Kidney capillary endothelial cell (primary cell): ENCODE data around the gene IL15RA.
"Not testable (repeated sequence)": the region's sequence is repeated elsewhere in the genome, so short reads cannot be mapped to it uniquely, and the experiment has no call there.

Source experiments
- DNase-seq: peaks from one replicate; pipeline ENCODE4 v3.0.0-alpha.2; 2018; ENCODE audit warnings: low spot score

The IL15RA gene

GRCh38 chr10:5970066-5970465 is 7.3 kb downstream of the IL15RA start:
- DNase-seq, result no peak

DNA sequence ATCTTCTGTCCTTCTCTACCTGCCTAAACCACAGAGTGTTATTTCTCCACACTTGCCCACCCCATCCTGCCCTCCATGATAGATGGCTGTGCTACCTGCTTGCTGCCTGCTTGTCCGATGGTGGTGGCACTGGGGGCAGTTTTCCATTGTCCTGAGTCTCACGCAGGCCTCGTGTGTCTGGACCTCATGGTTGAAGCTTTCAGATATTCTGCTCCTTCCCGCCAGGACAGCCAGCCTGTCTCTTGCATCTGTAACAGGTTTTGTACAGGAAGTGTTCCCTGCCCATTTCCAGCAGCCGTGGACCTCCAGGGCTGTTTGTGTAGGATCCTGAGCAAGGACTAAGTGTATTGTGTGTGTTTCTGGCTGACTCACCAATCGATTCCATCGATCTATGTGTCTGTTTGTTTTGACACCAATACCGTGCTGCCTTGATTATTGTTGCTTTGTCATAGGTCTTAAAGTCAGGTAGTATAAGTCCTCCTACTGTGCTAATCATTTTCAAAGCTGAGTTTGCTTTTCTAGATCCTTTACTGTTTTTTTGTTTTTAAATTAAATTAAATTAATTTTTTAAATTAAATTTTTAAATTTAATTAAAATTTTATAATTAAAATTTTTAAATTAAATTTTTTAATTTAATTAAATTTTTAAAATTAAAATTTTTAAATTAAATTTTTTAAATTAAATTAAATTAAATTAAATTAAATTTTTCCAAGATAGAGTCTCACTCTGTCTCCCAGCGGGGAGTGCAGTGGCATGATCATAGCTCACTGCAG is 8.5 kb downstream of the IL15RA start:
- DNase-seq, result no peak

DNA sequence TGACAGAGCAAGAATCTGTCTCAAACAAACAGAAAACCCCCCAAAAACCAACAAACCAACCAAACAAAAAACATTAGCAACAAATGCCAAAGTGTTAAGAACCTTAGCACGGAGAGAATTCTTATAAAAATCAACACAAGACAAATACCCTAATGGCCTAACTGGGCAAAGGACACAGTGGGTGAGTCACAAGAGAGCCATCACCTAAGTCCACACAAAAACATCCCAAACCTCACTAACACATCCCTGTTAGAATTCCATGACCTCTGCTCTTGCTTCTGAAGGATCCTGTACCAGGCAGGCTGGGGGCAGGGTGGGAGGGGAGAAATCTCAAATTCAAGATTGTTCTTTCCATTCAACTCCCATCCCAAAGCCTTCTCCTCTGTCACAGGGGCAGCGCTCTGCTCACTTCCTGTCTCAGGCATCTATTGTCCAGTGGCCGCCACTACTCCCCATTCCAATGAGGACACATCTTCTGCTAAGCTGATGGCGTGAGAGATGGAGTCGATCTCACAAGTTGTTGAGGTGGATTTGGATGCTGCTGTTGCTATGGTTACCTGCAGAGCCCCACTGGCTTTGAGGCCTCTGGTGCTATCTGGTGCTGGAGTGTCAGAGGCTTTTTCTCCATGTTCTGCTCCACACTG is 9.2 kb downstream of the IL15RA start:
- no peak for DNase-seq

DNA sequence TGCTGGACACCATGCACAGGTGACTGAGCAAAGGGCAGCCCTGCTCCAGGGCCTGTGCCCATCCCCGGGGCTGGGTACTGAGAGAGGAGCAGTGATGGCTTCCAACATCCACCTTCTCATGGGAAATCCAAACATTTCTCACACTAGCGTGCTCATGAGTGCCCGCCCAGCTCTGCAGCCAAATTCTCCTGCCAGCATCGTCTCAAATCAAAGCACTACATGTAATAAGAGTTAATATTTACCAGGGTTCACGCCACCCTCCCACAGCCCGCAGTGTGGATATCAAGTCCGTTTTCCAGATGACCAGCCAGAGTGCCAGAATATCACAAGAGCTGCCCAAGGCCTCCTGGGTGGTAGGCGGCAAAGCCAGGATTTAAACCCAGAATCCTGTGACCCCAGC is 12.1 kb downstream of the IL15RA start:
- no peak for DNase-seq

DNA sequence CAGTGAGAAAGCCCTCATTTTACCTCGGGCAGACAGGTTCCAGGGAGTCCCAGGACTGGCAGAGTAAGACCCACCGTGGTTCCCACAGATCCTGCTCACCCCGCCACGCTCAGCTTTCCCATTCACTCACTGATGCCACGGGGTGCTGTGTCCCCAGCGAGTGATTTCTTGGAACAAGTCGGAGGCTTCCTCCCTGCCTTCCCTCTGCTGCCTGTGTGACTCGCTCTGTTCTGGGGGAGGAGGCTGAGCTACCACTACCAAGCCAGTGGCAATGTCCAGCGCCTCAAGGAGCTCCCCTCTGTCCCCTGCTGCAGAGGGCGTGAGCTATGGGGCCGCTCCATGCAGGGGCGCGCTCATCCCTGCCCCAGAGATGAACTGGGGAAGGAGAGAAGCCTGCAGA is 12.6 kb downstream of the IL15RA start:
- no peak for DNase-seq

GRCh38 chr10:5963591-5963990 is 13.8 kb downstream of the IL15RA start:
- DNase-seq, result no peak

- DNase-seq, result no peak
These were observed 14.3 kb downstream of the IL15RA start for GRCh38 chr10:5963071-5963470.

GRCh38 chr10:5962358-5962940 is 14.9 kb downstream of the IL15RA start:
- DNase-seq, result not testable (repeated sequence)

DNA sequence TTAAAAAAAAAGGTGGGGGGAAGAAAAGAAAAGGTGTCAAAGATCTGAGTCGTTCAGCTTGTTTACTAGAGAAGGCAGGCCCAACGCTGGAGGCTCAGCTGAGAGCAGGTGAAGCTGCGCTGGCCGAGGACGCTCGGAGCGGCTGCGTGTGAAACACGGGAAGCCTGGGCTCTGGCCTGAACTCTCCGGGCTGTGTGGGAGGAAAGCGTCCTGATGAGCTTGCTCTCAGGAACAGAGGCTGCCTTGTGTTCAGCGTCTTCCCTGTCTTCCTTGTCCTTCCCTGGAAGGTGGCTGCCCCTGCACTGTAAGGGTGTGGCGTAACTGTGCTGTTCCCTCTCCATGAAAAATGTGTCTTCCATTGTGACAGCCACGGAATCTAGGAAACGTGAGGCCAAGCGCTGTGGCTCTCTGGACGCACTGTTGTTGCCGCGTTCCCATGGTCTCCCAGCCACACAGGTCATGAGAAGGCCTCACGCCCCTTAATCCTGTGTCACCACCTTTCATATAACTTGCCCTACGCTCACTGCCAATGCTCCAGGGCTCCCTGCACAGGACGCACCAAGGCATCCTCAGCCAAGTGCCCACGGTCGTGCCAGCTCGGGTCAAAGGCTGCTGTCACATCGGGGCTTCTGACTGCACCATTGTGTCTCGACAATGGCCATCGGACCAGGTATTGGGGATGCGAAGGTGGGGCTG is 15.8 kb downstream of the IL15RA start:
- no peak for DNase-seq

DNA sequence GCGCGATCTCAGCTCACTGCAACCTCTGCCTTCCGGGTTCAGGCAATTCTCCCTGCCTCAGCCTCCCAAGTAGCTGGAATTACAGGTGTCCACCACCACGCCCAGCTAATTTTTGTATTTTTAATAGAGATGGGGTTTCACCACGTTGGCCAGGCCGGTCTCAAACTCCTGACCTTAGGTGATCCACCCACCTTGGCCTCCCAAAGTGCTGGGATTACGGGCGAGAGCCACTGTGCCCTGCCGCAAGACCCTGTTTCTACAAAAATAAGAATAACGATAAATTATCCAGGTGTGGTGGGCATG is 16.4 kb downstream of the IL15RA start:
- DNase-seq, result not testable (repeated sequence)

DNA sequence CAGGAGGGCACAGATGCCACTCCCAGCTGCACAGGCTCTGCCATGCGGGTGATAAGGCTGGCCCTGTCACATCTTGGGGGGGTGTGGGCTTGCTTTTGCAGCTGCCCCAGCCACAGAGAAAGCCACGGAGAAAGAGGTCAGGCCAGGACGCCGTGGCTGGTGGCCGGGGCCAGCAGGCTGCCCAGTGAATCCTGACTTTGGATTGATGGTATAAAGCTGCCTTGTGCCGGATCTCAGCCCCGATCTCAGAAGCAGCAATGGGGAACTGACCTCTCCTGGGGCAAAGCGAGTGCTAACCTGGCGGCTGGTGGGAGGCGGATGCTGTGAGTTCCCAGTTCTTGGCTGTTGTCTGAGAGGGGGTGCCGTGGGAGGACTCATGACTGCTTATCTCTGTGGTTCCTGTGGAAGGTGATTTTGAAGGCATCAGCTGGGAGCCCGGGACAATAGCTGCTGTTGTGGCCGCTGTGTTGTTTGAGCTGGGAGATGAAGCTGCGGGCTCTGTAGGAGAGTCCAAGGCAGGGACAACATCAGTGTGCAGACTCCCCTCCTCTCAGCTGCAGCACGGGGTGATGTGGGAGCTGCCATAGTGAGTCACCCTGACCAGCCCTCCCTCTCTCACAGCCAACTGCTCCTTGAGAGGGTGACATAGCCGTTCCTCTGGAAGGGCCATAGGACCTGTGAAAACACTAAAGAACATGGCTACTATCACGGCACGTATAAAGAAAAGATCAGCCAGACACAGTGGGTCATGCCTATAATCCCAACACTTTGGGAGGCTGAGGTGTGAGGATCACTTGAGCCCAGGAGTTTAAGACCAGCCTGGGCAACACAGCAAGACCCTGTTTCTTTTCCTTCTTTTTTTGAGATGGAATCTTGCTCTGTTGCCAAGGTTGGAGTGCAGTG is 17.0 kb downstream of the IL15RA start:
- no peak for DNase-seq

- no peak for DNase-seq
These were observed 17.7 kb downstream of the IL15RA start for GRCh38 chr10:5959581-5960069.

- DNase-seq, result no peak
These were observed 18.2 kb downstream of the IL15RA start for GRCh38 chr10:5959142-5959541.

DNA sequence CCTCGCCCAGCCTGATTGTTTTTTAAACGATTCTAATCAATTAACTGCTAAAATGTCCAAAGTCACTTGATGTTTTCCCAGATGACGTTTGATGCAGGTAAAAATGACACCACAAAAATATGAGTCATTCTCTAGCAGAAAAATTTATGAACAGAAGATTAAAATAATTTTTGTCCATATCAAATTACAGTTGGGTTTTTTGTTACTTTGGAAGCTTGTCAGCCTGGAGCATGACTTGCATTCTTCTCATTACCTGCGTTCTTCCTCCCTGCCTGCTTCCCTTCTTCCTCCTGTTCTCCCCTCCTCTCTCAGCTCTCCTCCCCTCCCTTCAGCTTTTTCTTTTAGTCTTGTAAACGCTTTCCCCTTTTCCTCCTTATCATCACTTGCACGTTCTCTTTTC is 18.7 kb downstream of the IL15RA start:
- DNase-seq, result no peak

DNA sequence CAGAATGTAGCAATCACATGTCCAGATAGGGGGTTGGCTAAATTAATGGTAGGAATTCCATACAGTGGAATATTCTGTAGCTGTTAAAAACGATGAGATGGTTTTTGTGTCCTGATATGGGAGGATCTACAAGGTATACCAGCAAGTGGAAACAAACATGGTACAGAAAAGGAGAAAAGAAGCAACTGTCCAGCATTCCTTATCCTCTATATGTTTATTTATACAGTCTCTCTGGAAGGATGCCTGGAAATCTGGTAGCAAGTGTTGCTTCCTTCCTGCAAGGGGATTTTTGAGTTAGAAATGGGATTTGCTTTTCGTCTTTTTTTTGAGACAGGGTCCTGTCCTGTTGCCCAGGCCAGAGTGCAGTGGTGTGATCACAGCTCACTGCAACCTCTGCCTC is 19.3 kb downstream of the IL15RA start:
- DNase-seq, result no peak

- DNase-seq, result no peak
These were observed 21.0 kb downstream of the IL15RA start for GRCh38 chr10:5956146-5956936.

- no peak for DNase-seq
These were observed 23.7 kb downstream of the IL15RA start for GRCh38 chr10:5953676-5954075.

DNA sequence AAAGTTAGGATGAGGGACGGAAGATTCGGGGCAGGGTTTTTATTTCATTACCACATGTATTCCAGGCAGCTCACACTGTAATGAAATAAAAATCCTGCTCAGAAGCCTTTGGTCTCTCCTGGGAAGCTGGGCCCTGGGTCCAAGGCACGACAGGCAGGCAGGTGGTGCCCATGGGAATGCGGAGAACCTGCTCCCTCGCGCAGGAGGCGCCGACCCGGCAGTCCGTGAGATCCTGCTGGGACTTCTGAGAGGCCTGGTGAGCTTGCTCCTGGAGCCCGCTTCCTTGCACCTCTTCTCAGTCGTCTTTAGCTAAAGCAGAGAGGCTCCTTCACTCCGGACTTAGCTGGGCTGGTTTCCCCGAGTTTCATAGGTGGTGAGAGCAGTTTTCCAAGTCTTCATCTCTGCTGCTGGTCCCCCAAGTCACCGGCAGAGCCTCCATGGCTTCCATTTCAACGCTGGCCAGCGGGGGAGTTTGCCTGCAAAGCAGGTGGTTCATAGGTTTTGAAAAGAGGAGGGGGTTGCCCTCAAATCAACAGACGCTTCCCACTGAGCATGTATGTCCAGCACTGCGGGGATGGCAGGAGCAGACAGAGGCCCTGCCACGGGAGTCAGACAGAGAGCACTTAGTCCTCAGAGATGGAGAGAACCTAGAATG is 24.5 kb downstream of the IL15RA start:
- no peak for DNase-seq

GRCh38 chr10:5951721-5952407 is 25.5 kb downstream of the IL15RA start:
- no peak for DNase-seq

- DNase-seq, result no peak
These were observed 26.1 kb downstream of the IL15RA start for GRCh38 chr10:5951167-5951711.
